IPS DF 6.9 (cell line): ENCODE measurements around the gene PRRC2B.
"Not testable (repeated sequence)": the region's sequence is repeated elsewhere in the genome, so short reads cannot be mapped to it uniquely, and the experiment has no call there.

Experiments
- DNase-seq: peaks from one replicate; pipeline ENCODE4 v3.0.0-alpha.2; 2013; ENCODE audit warnings: low read depth, low spot score
- H3K27ac ChIP-seq: one replicate; pipeline ENCODE4 v1.5.1; 2013; ENCODE audit warnings: low read length, control low read depth
- H3K27me3 ChIP-seq: 2 replicates; pipeline ENCODE4 v1.6.1; 2013; ENCODE audit warnings: mild to moderate bottlenecking, low read length; ENCODE audit not compliant: control insufficient read depth, insufficient read depth
- H3K36me3 ChIP-seq: 2 replicates; pipeline ENCODE4 v1.6.1; 2013; ENCODE audit warnings: low read length; ENCODE audit not compliant: control insufficient read depth, insufficient read depth
- H3K4me1 ChIP-seq: 2 replicates; pipeline ENCODE4 v1.6.1; 2013; ENCODE audit warnings: low read length; ENCODE audit not compliant: control insufficient read depth, insufficient read depth
- H3K4me3 ChIP-seq: 2 replicates; pipeline ENCODE4 v1.5.1; 2013; ENCODE audit warnings: mild to moderate bottlenecking, low read length
- H3K9me3 ChIP-seq: 2 replicates; pipeline ENCODE4 v1.6.1; 2013; ENCODE audit warnings: low read length, inconsistent platforms; ENCODE audit not compliant: control insufficient read depth, insufficient read depth
- WGBS: extraction: QIAGEN DNeasy Blood & Tissue Kit; methylation state at CpG from one replicate; pipeline ENCODE4 v1.1.7; 2013; ENCODE audit warnings: mixed read lengths, missing lambda C conversion rate; ENCODE audit not compliant: insufficient read length, insufficient coverage; 5-methylcytosine and 5-hydroxymethylcytosine counted together

Gene PRRC2B

DNA sequence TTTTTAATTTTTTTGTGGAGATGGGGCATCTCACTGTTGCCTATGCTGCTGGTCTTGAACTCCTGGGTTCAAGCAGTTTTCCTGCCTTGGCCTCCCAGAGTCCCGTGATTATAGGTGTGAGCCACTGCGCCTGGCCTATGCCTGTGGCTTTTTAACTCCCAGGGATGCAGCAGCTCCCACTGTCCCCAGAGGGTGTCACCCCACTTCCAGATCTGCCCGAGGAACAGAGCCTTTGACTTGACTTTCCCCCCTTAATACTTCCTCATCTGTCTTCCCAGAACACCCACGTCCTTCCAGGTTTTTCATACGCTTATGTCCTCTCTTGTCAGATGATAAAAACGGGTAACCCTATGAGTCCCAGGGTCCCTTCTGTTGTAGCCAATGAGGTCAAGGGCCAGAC lies 7.6 kb upstream of the PRRC2B start:
- H3K27ac ChIP-seq, result no peak overlapping the region
- no peaks in the 10 kb centered on the region for H3K36me3 ChIP-seq
- H3K27me3 ChIP-seq, result no peaks in the 10 kb centered on the region
- H3K9me3 ChIP-seq, result no peaks in the 10 kb centered on the region
- no CpG with 5 or more reads among the region's 6 CpGs for WGBS
- H3K4me1 ChIP-seq, result peaks cover 2% of the 10 kb centered on the region; the same call in 1 of the 2 replicates
- no peak overlapping the region for H3K4me3 ChIP-seq
- no peak for DNase-seq

DNA sequence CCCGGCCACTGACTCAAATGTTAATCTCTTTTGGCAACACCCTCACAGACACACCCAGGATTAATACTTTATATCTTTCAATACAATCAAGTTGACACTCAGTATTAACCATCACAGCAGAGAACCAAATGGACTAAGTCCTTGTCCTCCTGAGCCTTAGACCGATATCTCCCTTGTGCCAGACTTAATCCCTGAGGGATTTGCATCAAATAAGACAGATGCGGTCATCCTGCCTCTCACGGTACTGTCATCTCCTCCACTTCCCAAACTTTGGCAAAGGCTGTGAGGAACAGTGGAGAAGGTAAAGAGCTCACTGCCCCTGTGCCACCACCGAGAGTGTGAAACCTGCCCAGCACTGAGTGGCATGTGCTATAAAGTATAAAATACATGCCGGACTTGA lies 6.5 kb upstream of the PRRC2B start:
- Histone ChIP-seq H3K4me3 (no peak overlapping the region), H3K4me1 (peaks cover 2% of the 10 kb centered on the region; the same call in 1 of the 2 replicates), H3K27ac (no peak overlapping the region), H3K36me3 (no peaks in the 10 kb centered on the region), H3K9me3 (no peaks in the 10 kb centered on the region), H3K27me3 (no peaks in the 10 kb centered on the region)
- no peak for DNase-seq
- no CpG with 5 or more reads among the region's 6 CpGs for WGBS

DNA sequence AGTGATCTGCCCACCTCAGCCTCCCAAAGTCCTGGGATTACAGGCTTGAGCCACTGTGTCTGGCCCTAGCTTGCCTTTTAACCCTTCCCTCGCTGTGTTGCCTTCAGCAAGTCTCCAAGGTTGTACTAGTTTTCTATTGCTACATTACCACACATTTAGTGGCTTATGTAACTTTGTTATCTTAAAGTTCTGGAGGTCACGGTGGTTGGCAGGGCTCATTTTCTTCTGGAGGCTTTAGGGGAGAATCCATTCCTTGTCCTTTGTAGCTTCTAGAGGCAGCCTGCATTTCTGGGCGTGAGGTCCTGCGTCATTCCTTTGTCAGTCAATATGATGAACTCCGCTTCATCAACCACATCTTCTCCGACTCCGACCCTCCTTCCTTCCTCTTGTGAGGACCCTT lies 2.9 kb upstream of the PRRC2B start:
- Histone ChIP-seq H3K4me3 (no peak overlapping the region), H3K4me1 (peaks cover 3% of the 10 kb centered on the region; the same call in 1 of the 2 replicates), H3K27ac (no peak overlapping the region), H3K9me3 (no peaks in the 10 kb centered on the region), H3K36me3 (no peaks in the 10 kb centered on the region), H3K27me3 (no peaks in the 10 kb centered on the region)
- WGBS, result no CpG with 5 or more reads among the region's 7 CpGs
- DNase-seq, result no peak

DNA sequence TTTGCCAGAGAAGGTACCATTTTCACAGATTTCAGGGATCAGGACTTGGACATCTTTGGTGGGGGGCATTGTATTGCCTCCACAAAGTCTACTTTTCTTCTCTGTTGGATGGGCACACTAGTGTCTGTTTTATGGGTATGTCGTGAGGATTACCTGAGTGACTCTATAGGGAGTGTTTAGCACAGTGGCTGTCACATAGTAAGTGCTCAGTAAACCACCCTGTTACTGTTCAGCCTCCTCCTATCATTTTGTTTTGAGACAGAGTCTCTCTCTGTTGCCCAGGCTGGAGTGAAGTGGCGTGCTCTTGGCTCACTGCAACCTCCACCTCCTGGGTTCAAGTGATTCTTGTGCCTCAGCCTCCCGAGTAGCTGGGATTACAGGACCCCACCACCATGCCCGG lies 2.4 kb upstream of the PRRC2B start:
- Histone ChIP-seq H3K4me3 (no peak overlapping the region), H3K9me3 (no peaks in the 10 kb centered on the region), H3K4me1 (peaks cover 3% of the 10 kb centered on the region; the same call in 1 of the 2 replicates), H3K27ac (no peak overlapping the region), H3K36me3 (no peaks in the 10 kb centered on the region), H3K27me3 (no peaks in the 10 kb centered on the region)
- no CpG with 5 or more reads among the region's 4 CpGs for WGBS
- DNase-seq, result no peak

DNA sequence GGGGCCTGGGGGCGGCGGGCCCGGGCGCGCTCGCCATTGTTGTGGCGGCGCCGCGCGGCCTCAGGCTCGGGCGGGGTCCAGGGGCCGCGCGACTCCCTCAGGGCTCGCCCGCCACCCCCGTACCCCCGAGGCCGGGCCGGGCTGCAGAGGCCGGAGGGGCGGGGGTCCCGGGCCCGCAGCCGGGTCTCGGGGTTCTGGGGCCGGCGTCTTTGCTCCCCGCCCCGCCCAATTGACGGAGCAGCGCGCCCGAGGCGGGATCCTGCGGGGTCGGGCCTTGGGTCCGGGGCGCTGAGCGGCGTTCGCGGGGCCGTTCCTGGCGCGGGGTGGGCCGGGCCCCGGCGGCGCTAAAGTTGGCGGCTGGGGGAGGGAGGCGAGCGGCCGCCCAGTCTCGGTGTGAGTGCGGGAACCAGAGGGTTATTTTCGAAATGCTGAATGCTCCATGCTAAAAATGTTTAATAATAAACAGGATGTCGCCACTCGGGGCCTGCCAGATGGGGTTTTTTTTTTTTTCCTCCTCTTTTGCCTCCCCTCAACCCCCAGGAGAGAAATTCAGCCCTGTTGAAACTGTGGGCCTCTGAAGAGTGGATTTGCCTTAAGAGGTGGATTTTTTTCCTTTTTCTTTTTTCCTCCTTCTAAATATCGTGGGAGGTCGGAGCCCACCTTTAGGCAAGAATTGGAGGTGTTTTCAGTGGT lies 724 bp downstream of the PRRC2B start:
- Histone ChIP-seq H3K27me3 (no peaks in the 10 kb centered on the region), H3K4me3 (peak overlapping the region; percentile 88), H3K27ac (no peak overlapping the region), H3K4me1 (peaks cover 9% of the 10 kb centered on the region; the same call in 1 of the 2 replicates), H3K9me3 (no peaks in the 10 kb centered on the region), H3K36me3 (0 out of 2 replicates have a peak, but pooled peaks cover 3% of the 10 kb centered on the region)
- WGBS, result no CpG with 5 or more reads among the region's 63 CpGs
- DNase-seq, result no peak

DNA sequence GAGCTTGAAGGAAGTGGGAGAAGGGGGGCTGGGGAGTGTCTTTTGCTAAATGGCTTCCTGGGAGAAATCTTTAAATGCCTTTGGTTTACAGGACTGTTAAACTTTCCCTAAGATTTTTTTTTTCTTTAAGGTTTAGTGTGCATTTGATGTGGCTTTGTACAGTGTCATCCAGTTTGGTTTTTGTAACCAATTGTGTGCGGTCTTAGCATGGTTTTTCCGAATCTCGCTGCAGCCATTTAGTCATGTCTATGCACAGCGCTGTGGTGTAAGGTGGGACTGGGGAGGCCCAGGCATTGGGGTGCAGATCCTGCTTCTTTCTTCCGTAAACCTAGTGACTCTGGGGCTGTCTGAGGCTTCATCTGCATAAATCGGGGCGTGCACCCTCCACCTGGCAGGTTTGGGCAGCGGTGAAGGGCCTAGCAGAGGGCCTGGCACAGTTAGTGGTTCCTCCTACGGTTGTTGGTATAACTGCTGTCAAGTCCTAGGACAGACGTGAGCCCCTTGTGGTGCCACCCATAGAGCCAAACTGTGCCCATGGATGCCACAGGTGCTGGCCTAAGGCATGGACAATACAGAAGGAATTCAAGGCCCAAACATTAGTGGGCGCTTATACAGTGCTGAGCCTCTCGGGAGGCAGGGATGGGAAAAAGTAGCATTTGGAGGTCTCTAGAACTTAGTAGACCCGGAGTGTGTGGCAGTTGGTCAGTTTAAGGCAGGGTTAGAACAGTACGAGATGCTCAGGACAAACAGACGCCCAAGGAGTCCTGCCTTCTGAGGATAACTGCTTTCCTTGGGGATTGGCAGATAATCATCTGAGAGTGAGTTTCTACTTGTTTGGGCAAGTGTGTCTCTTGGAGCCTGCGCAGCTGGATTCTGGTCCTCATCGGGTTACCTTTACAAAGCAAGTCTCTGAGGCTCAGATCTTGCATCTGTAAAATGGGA lies 1.5 kb downstream of the PRRC2B start:
- H3K9me3 ChIP-seq, result no peaks in the 10 kb centered on the region
- no peak overlapping the region for H3K27ac ChIP-seq
- peak overlapping the region; percentile 88; the same call in 1 of the 2 replicates for H3K4me3 ChIP-seq
- 0 out of 2 replicates have a peak, but pooled peaks cover 3% of the 10 kb centered on the region for H3K36me3 ChIP-seq
- DNase-seq, result no peak
- H3K4me1 ChIP-seq, result peaks cover 9% of the 10 kb centered on the region; the same call in 1 of the 2 replicates
- no peaks in the 10 kb centered on the region for H3K27me3 ChIP-seq
- no CpG with 5 or more reads among the region's 17 CpGs for WGBS

DNA sequence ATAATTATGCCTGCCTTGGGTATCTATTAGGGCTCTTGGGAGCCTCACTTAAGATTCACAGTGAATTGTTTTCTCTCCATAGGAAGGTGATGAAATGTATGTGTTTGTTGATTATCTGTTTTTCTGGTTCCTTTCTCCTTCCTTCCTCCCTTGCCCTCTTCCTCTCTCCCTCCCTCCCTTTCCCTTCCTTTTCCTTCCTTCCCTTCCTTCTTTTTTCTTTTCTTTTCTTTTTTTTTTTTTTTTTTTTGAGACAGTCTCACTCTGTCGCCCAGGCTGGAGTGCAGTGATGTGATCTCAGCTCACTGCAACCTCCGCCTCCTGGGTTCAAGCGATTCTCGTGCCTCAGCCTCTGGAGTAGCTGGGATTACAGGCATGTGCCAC lies 2.2 kb downstream of the PRRC2B start:
- not testable (repeated sequence) for H3K27me3 ChIP-seq, H3K36me3 ChIP-seq, H3K9me3 ChIP-seq, H3K27ac ChIP-seq, DNase-seq
- WGBS, result no CpG with 5 or more reads among the region's 4 CpGs
- peaks cover 10% of the 10 kb centered on the region; the same call in 1 of the 2 replicates for H3K4me1 ChIP-seq
- peak overlapping the region; percentile 88; the same call in 1 of the 2 replicates for H3K4me3 ChIP-seq

DNA sequence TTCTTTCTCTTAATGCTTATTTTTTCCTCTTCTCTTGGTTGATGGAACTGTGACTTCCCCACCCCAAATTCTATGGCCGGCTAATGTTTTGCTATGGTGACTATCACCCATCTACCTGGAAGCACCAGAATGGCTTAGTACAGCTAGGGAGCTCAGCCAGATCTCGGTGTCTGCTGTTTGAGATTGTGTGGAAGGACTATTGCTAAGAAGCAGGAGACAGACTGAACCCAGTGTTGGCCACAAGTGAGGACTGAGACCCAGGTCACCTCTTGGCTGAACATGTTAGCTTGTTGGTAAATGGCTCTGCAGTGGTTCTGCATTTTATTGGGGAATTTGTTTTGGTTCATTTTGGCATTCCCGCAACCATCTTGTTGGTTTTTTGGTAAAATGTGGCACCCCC lies 2.7 kb downstream of the PRRC2B start:
- Histone ChIP-seq H3K36me3 (0 out of 2 replicates have a peak, but pooled peaks cover 3% of the 10 kb centered on the region), H3K4me3 (no peak overlapping the region), H3K9me3 (no peaks in the 10 kb centered on the region), H3K27me3 (no peaks in the 10 kb centered on the region), H3K4me1 (peaks cover 10% of the 10 kb centered on the region; the same call in 1 of the 2 replicates), H3K27ac (no peak overlapping the region)
- DNase-seq, result no peak
- WGBS, result no CpG with 5 or more reads among the region's 3 CpGs

DNA sequence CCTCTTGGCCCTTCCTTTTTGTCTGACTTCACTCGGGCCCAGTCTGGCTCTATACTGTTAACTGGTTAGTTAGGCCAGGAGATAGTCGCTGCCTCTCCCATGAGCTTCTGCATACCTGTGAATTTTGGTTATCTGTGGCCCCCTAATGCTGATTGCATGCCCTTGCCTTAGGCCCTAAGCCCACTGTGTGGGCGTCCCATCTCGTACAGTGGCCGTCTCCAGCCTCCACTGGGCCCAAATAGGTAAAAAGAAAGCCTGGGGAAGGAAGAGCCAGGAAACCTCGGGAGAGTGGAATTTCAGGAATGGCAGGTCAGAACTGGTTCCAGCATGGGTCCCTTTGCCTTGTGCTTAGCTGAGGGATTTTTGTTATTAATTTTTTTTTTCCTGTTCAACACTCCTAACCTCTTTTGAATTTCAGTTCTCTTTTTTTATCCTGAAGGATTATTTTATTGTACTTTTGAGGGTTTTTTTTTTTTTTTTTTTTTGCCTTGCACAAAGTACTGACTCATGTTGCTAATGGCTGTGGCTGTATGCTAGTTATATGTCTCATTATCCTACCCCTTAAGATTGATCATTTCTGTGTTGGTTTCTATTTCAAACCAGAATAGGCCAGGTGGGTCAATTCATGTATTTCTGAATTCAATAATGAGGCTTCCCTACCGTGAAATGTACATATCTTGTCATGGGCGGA lies 3.4 kb downstream of the PRRC2B start:
- H3K27me3 ChIP-seq, result no peaks in the 10 kb centered on the region
- no CpG with 5 or more reads among the region's 8 CpGs for WGBS
- no peak overlapping the region for H3K27ac ChIP-seq
- 0 out of 2 replicates have a peak, but pooled peaks cover 3% of the 10 kb centered on the region for H3K36me3 ChIP-seq
- H3K4me1 ChIP-seq, result peaks cover 11% of the 10 kb centered on the region; the same call in 1 of the 2 replicates
- no peak for DNase-seq
- no peak overlapping the region; the same call in 1 of the 2 replicates for H3K4me3 ChIP-seq
- no peaks in the 10 kb centered on the region for H3K9me3 ChIP-seq

DNA sequence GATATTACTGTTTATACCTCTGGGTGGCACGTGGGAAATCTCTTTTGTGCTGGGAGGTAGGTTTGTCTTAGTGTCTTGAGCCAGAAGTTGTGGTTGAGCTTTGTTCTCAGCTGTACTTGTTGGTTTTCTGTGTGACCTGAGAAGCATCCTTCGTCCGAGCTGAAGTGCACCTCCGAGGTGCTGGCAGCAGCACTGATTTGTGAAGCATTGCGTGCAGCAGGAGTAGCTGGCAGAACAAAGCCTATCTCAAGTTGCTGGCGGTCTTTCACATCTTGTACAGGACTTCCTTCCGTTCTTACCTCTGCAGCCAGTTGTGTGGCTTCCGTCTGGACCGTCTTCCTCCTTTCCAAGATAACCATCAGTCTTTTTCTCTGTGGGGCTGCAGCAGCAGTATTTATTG lies 4.3 kb downstream of the PRRC2B start:
- DNase-seq, result no peak
- Histone ChIP-seq H3K27me3 (no peaks in the 10 kb centered on the region), H3K4me1 (peaks cover 15% of the 10 kb centered on the region; the same call in 1 of the 2 replicates), H3K36me3 (0 out of 2 replicates have a peak, but pooled peaks cover 3% of the 10 kb centered on the region), H3K27ac (no peak overlapping the region), H3K9me3 (no peaks in the 10 kb centered on the region), H3K4me3 (no peak overlapping the region)
- no CpG with 5 or more reads among the region's 9 CpGs for WGBS
